OCI-LY1 (cell line): ENCODE measurements around the gene DENND5B.

ENCODE experiments used
- EZH2 ChIP-seq: fragments of 200-600 bp; sonication (generic), shearing (Covaris generic); IDR thresholded peaks from 2 replicates; pipeline ENCODE4 v1.8.0; 2017; ENCODE audit warnings: borderline replicate concordance, mixed run types, mild to moderate bottlenecking, antibody characterized with exemption, low read length, moderate library complexity, mixed read lengths
- TF ChIP-seq, protein P1 (sequence below): fragments of 200-600 bp; sonication (generic), shearing (Covaris generic); IDR thresholded peaks from 2 replicates; pipeline ENCODE4 v1.5.1; 2017; ENCODE audit warnings: mild to moderate bottlenecking, antibody characterized with exemption, low read length, moderate library complexity, mixed read lengths

DNA sequence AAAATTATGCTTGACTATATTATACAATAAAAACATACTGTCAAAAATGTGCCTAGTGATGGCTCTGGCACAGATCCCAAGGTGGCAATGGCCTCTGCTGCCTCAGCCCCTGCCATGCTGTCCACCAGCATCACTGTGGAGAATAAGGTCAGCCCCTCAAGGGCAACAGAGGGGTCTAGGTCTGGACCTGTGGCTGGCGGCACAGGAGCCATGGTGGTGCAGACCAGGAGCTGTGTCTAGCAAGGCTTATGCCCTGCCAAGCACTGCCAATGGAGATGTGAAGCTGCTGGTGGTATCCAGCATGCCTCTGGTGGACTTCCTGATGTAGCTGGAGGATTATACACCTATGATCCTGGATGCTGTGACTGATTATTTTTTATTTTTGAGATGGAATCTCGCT lies 125.9 kb downstream of the DENND5B start:
- TF ChIP-seq, protein P1, sequence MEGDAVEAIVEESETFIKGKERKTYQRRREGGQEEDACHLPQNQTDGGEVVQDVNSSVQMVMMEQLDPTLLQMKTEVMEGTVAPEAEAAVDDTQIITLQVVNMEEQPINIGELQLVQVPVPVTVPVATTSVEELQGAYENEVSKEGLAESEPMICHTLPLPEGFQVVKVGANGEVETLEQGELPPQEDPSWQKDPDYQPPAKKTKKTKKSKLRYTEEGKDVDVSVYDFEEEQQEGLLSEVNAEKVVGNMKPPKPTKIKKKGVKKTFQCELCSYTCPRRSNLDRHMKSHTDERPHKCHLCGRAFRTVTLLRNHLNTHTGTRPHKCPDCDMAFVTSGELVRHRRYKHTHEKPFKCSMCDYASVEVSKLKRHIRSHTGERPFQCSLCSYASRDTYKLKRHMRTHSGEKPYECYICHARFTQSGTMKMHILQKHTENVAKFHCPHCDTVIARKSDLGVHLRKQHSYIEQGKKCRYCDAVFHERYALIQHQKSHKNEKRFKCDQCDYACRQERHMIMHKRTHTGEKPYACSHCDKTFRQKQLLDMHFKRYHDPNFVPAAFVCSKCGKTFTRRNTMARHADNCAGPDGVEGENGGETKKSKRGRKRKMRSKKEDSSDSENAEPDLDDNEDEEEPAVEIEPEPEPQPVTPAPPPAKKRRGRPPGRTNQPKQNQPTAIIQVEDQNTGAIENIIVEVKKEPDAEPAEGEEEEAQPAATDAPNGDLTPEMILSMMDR: no peak
- TF ChIP-seq EZH2: no peak
